Fibroblast of lung (primary cell): Measurements from ENCODE around the gene PTPRU. TPM values are rescaled to one million over a fixed set of nuclear protein-coding genes. Genes with fewer than 3 reads are reported as not detected.

Experiments
- DNase-seq, 2 donors: peaks; one replicate each; pipeline versions ENCODE4 v3.0.0 to v3.0.0-alpha.2; 2010; ENCODE audit warnings: low read depth in 2 of 2
- H2AFZ ChIP-seq: 2 replicates; pipeline ENCODE4 v1.5.1; 2012; ENCODE audit warnings: low read length, control low read depth, inconsistent platforms
- H3K27ac ChIP-seq: 2 replicates; pipeline ENCODE4 v1.5.1; 2011; ENCODE audit warnings: low read length, control low read depth; ENCODE audit not compliant: insufficient read depth
- H3K27me3 ChIP-seq: 2 replicates; pipeline ENCODE4 v1.5.1; 2011; ENCODE audit warnings: mild to moderate bottlenecking, low read length; ENCODE audit not compliant: control insufficient read depth, insufficient read depth
- H3K36me3 ChIP-seq: 2 replicates; pipeline ENCODE4 v1.5.1; 2011; ENCODE audit warnings: low read length; ENCODE audit not compliant: control insufficient read depth, insufficient read depth
- H3K4me1 ChIP-seq: 2 replicates; pipeline ENCODE4 v1.5.1; 2011; ENCODE audit warnings: low read length; ENCODE audit not compliant: control insufficient read depth, insufficient read depth; ENCODE audit errors: extremely low read depth
- H3K4me2 ChIP-seq: 2 replicates; pipeline ENCODE4 v1.5.1; 2011; ENCODE audit warnings: low read length, control low read depth; ENCODE audit not compliant: insufficient read depth; ENCODE audit errors: extremely low read depth
- H3K4me3 ChIP-seq, 4 experiments: fragments of 200-600 bp in 1 of 4; sonication (generic) in 1 of 4; replicated peaks in 1 of 4; 2 replicates each; pipeline ENCODE4 v1.5.1; 2011 to 2016; ENCODE audit warnings: low read length in 4 of 4, low read depth in 3 of 4, mild to moderate bottlenecking in 3 of 4, control low read depth in 2 of 4, inconsistent platforms in 1 of 4, mixed read lengths in 1 of 4; ENCODE audit not compliant: insufficient read depth in 1 of 4; ENCODE audit errors: control extremely low read depth in 1 of 4
- H3K79me2 ChIP-seq: 2 replicates; pipeline ENCODE4 v1.5.1; 2012; ENCODE audit warnings: mild to moderate bottlenecking, low read length, inconsistent platforms; ENCODE audit not compliant: control insufficient read depth, insufficient read depth
- H3K9ac ChIP-seq: 2 replicates; pipeline ENCODE4 v1.5.1; 2011; ENCODE audit warnings: mild to moderate bottlenecking, low read length, control low read depth; ENCODE audit not compliant: insufficient read depth
- H3K9me3 ChIP-seq: 2 replicates; pipeline ENCODE4 v1.5.1; 2012; ENCODE audit warnings: low read depth, low read length; ENCODE audit not compliant: control insufficient read depth, insufficient read depth
- H4K20me1 ChIP-seq: 2 replicates; pipeline ENCODE4 v1.5.1; 2011; ENCODE audit warnings: low read length; ENCODE audit not compliant: control insufficient read depth, insufficient read depth; ENCODE audit errors: extremely low read depth
- CTCF ChIP-seq, 2 donors: IDR thresholded peaks in 1 of 2; conservative IDR thresholded peaks in 1 of 2; 1 replicate in 1 of 2; 2 replicates in 1 of 2; pipeline ENCODE4 v1.5.1; 2011 to 2012; ENCODE audit warnings: low read length in 2 of 2, control low read depth in 1 of 2, inconsistent platforms in 1 of 2, low read depth in 1 of 2, mild to moderate bottlenecking in 1 of 2
- EZH2 ChIP-seq: IDR thresholded peaks from 2 replicates; pipeline ENCODE4 v1.5.1; 2012; ENCODE audit warnings: low read length, control low read depth, mild to moderate bottlenecking; ENCODE audit errors: missing control alignments
- polyA plus RNA-seq, 2 donors: library from polyadenylated mRNA; depleted of rRNA in 1 of 2; stranded (reverse) in 1 of 2; unstranded in 1 of 2; fragments of >200 nt; gene quantifications; 2 replicates each; pipeline ENCODE4 v1.2.1, GENCODE V29; 2011 to 2012; ENCODE audit warnings: missing spikeins in 1 of 2
- total RNA-seq: library from RNA; depleted of rRNA; stranded (reverse); fragments of >200 nt; gene quantifications from 2 replicates; pipeline ENCODE4 v1.2.1, GENCODE V29; 2014

PTPRU gene
- total and polyA plus RNA-seq, 2 donors (not counting 1 experiment from before 2014, with no cell fraction given) = 1.4 to 25.8 TPM

DNA sequence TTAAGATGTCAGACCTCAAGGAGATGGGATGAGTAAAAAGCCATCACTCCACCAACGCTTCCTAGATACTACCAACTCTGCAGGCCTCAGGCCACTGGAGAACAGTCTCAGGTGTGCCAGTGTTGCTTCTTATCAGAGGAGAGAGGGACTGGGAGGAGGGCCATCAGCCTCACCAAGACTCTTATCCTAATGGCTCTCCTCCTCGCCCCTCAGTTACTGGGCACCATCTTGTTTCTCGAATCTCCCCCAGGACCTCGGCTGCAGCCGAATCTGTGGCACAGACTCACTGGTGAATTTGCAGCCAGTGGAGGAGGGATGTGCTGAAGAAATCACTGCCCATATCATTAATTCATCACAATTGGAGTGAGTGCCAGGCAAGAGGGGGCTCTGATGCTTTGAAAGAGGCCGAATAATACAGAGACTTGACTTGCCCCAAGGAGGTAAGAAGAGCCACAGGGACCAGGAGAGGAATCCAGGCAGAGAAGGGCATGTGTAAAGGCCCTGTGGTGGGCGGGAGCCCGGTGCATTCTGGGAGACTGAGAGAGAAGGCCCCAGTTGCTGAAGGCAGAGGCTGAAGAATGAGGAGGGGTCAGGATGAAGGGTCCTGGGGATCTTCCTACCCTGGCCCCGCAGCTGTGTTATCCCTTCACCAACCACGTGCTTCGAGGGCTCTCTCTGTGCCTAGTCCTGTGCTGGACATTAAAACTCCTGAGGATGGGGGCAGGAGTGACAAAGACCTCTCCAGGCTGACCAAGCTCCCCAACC, 129.8 kb downstream of the PTPRU start:
- no peaks in the 10 kb centered on the region for H3K4me1 ChIP-seq
- no peaks in the 10 kb centered on the region for H3K79me2 ChIP-seq
- H3K4me2 ChIP-seq = no peak overlapping the region
- no peak overlapping the region for H2AFZ ChIP-seq
- no peaks in the 10 kb centered on the region for H3K27me3 ChIP-seq
- H3K9ac ChIP-seq = no peak overlapping the region
- no peak overlapping the region for H3K27ac ChIP-seq
- no peak for TF ChIP-seq CTCF (conservative IDR thresholded peaks at IDR 0.05 in 1 of 2, IDR thresholded peaks at IDR 0.05 in 1 of 2; ENCODE audit: low read depth in 1 of 2, low read length in 2 of 2)
- TF ChIP-seq EZH2 = no peak
- H3K9me3 ChIP-seq = no peaks in the 10 kb centered on the region
- H3K4me3 ChIP-seq = no peak overlapping the region
- H4K20me1 ChIP-seq = no peaks in the 10 kb centered on the region
- no peak for DNase-seq
- H3K36me3 ChIP-seq = no peaks in the 10 kb centered on the region

DNA sequence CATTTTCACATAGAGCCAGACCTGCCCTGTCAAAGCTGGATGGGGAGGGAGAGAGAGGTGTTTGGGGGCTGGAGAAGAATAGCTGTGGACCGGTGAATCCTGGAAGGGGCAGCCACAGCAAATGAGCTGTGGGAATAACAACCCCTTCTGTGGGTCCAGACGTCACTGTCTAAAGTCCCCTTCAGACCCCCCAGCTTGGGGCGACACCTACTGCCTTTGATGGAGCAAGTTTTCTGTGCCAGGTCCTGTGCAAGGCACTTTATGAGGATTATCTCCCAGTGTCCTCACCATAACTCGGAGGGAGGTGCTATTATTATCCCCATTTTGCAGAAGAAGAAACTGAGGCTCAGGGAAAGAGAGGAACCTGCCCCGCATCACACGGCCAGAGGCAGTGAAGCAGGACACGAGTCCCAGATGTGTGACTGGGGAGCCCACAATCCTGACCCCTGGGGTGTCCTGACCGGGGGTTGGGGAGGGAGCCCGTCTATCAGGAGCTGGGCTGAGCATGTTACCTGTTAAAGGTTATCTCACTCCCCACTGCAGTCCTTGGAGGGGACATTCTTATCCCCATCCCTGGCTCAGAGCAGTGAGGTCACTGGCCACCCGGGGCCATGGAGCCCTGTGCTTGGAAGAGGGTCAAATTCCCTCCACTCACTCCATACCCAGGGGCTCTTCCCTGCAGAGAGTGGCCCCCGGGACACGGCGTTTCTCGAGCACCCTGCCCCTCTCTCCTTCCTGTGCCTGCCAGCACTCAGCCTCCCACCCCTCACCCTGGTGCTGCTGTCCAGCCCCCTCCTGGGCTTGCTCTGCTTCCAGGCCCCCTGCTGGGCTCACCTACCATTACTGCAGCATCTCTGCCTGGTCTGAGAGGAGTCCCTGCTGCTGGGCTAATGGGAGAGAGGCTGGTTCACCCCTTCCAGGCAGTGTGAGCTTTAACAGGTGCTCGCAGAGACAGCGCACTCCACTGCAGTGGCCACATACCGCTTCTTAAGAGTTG, 132.9 kb downstream of the PTPRU start:
- H3K79me2 ChIP-seq = no peaks in the 10 kb centered on the region
- no peaks in the 10 kb centered on the region for H3K36me3 ChIP-seq
- no peak overlapping the region for H2AFZ ChIP-seq
- no peaks in the 10 kb centered on the region for H3K4me1 ChIP-seq
- no peak overlapping the region for H3K27ac ChIP-seq
- no peak overlapping the region for H3K4me3 ChIP-seq
- H3K27me3 ChIP-seq = no peaks in the 10 kb centered on the region
- no peak overlapping the region for H3K9ac ChIP-seq
- no peak overlapping the region for H3K4me2 ChIP-seq
- DNase-seq = no peak
- TF ChIP-seq EZH2 (no peak), CTCF (conservative IDR thresholded peaks at IDR 0.05 in 1 of 2, IDR thresholded peaks at IDR 0.05 in 1 of 2; ENCODE audit: low read depth in 1 of 2, low read length in 2 of 2) (no peak)
- no peaks in the 10 kb centered on the region for H3K9me3 ChIP-seq
- H4K20me1 ChIP-seq = no peaks in the 10 kb centered on the region

- Histone ChIP-seq H3K9me3 (no peaks in the 10 kb centered on the region), H3K4me3 (no peak overlapping the region), H3K9ac (no peak overlapping the region), H4K20me1 (no peaks in the 10 kb centered on the region), H3K27ac (no peak overlapping the region), H3K4me1 (no peaks in the 10 kb centered on the region), H3K36me3 (no peaks in the 10 kb centered on the region), H3K79me2 (no peaks in the 10 kb centered on the region), H2AFZ (no peak overlapping the region), H3K27me3 (no peaks in the 10 kb centered on the region), H3K4me2 (no peak overlapping the region)
- TF ChIP-seq CTCF (conservative IDR thresholded peaks at IDR 0.05 in 1 of 2, IDR thresholded peaks at IDR 0.05 in 1 of 2; ENCODE audit: low read depth in 1 of 2, low read length in 2 of 2) (no peak), EZH2 (no peak)
- DNase-seq = no peak
These were observed 133.7 kb downstream of the PTPRU start for GRCh38 chr1:29370067-29370466.
